A549 (cell line): Measurements from ENCODE around the gene ARHGAP26. TPM values are rescaled to one million over a fixed set of nuclear protein-coding genes. Genes with fewer than 3 reads are reported as not detected.

ENCODE experiments used
- ATAC-seq, 2 experiments: fragments of 200-7000 bp in 1 of 2; fragments of >200 bp in 1 of 2; cut with Nextera tagmentation in 1 of 2; cut with Tn5 transposase in 1 of 2; 3 replicates each; pipeline versions ENCODE4 v1.8.0 to v1.9.1; 2018 to 2020; ENCODE audit warnings: mild to moderate bottlenecking in 1 of 2, moderate library complexity in 1 of 2
- CTCF ChIA-PET: fragments of 300-600 bp; sonication (Branson Sonifier 250); formaldehyde crosslinking; extraction: SDS; loops from one replicate; lab custom pipeline; 2021; ENCODE audit warnings: antibody characterized with exemption, inconsistent platforms; lab: Yijun Ruan, JAX
- POLR2A ChIA-PET: fragments of 350-600 bp; formaldehyde crosslinking; extraction: SDS; loops from one replicate; lab custom pipeline; 2021; ENCODE audit warnings: antibody characterized with exemption, inconsistent platforms; lab: Yijun Ruan, JAX
- DNase-seq, 2 experiments: peaks; one replicate each; pipeline versions ENCODE4 v3.0.0 to v3.0.0-alpha.2; 2011 to 2016; ENCODE audit warnings: low read depth in 1 of 2, low spot score in 1 of 2
- FAIRE-seq: peaks from 2 replicates; lab custom pipeline; 2011; peaks lifted over from hg19 to GRCh38; lab: Jason Lieb, UNC
- H3K27ac ChIP-seq, 2 experiments: fragments of >200 bp; sonication (Bioruptor Twin); formaldehyde crosslinking; 3 replicates each; pipeline ENCODE4 v1.5.1; 2016 to 2017
- H3K4me1 ChIP-seq: fragments of >200 bp; sonication (Bioruptor Twin); formaldehyde crosslinking; 3 replicates; pipeline ENCODE4 v1.6.1; 2016
- H3K4me2 ChIP-seq: fragments of >200 bp; sonication (Bioruptor Twin); formaldehyde crosslinking; 3 replicates; pipeline ENCODE4 v1.6.1; 2016
- H3K4me3 ChIP-seq: fragments of >200 bp; sonication (Bioruptor Twin); formaldehyde crosslinking; 3 replicates; pipeline ENCODE4 v1.5.1; 2016
- H3K9me3 ChIP-seq: fragments of >200 bp; sonication (Bioruptor Twin); formaldehyde crosslinking; 3 replicates; pipeline ENCODE4 v1.6.1; 2016
- ATOH8 ChIP-seq: fragments of 250-450 bp; sonication (Bioruptor Pico); IDR thresholded peaks from 2 replicates; pipeline ENCODE4 v1.5.0; 2020; ENCODE audit warnings: low read depth, mild to moderate bottlenecking, moderate library complexity
- BCL3 ChIP-seq: fragments of >200 bp; sonication (Bioruptor Twin); formaldehyde crosslinking; IDR thresholded peaks from 3 replicates; pipeline ENCODE4 v1.6.1; 2016
- CBX2 ChIP-seq: fragments of 200-600 bp; sonication (generic); IDR thresholded peaks from 2 replicates; pipeline ENCODE4 v1.6.1; 2016; ENCODE audit warnings: low read depth, mild to moderate bottlenecking, borderline replicate concordance
- CEBPB ChIP-seq, 2 experiments: fragments of >200 bp in 1 of 2; sonication (Bioruptor Twin) in 1 of 2; formaldehyde crosslinking in 1 of 2; IDR thresholded peaks; 2 replicates each; pipeline ENCODE4 v1.6.1; 2012 to 2016
- CHD2 ChIP-seq: fragments of 150-350 bp; IDR thresholded peaks from 2 replicates; pipeline ENCODE4 v1.6.1; 2014; ENCODE audit warnings: low read length; ENCODE audit not compliant: partially characterized antibody
- CHD4 ChIP-seq: fragments of 200-600 bp; sonication (generic); IDR thresholded peaks from 2 replicates; pipeline ENCODE4 v1.6.1; 2016; ENCODE audit warnings: antibody characterized with exemption, mild to moderate bottlenecking, borderline replicate concordance
- E2F6 ChIP-seq: IDR thresholded peaks from 2 replicates; pipeline ENCODE4 v1.6.1; 2012; ENCODE audit warnings: low read depth, borderline replicate concordance
- EHF ChIP-seq: fragments of 250-450 bp; sonication (Bioruptor Pico); IDR thresholded peaks from 2 replicates; pipeline ENCODE4 v1.5.0; 2020; ENCODE audit warnings: mild to moderate bottlenecking
- EP300 ChIP-seq, 2 experiments: fragments of >200 bp; sonication (Bioruptor Twin); formaldehyde crosslinking; IDR thresholded peaks; 2 replicates in 1 of 2; 3 replicates in 1 of 2; pipeline ENCODE4 v1.6.1; 2016 to 2017
- ESRRA ChIP-seq: fragments of 150-350 bp; IDR thresholded peaks from 2 replicates; pipeline ENCODE4 v1.6.1; 2014; ENCODE audit warnings: mild to moderate bottlenecking, low read length, borderline replicate concordance
- FOSB ChIP-seq: fragments of 250-450 bp; sonication (Bioruptor Pico); IDR thresholded peaks from 2 replicates; pipeline ENCODE4 v1.5.0; 2020; ENCODE audit warnings: mild to moderate bottlenecking, moderate library complexity
- FOSL2 ChIP-seq, 2 experiments: fragments of 450-650 bp in 1 of 2; fragments of >200 bp in 1 of 2; sonication (Bioruptor Twin) in 1 of 2; formaldehyde crosslinking; IDR thresholded peaks; 2 replicates each; pipeline versions ENCODE4 v1.5.0 to v1.6.1; 2016 to 2020; ENCODE audit warnings: mild to moderate bottlenecking in 1 of 2, moderate library complexity in 1 of 2
- FOXS1 ChIP-seq: fragments of 250-450 bp; sonication (Bioruptor Pico); IDR thresholded peaks from 2 replicates; pipeline ENCODE4 v1.5.0; 2020; ENCODE audit warnings: mild to moderate bottlenecking, moderate library complexity
- HOXB13 ChIP-seq: fragments of 250-450 bp; sonication (Bioruptor Pico); IDR thresholded peaks from 2 replicates; pipeline ENCODE4 v1.5.0; 2020; ENCODE audit warnings: low read depth, mild to moderate bottlenecking, moderate library complexity
- HOXB5 ChIP-seq: fragments of 250-450 bp; sonication (Bioruptor Pico); IDR thresholded peaks from 2 replicates; pipeline ENCODE4 v1.5.0; 2020; ENCODE audit warnings: mild to moderate bottlenecking, moderate library complexity
- KDM5A ChIP-seq: fragments of 200-600 bp; sonication (generic); IDR thresholded peaks from 2 replicates; pipeline ENCODE4 v1.6.1; 2016; ENCODE audit warnings: antibody characterized with exemption, mild to moderate bottlenecking
- MAX ChIP-seq: IDR thresholded peaks from 2 replicates; pipeline ENCODE4 v1.6.1; 2012
- MAZ ChIP-seq: fragments of 150-350 bp; IDR thresholded peaks from 2 replicates; pipeline ENCODE4 v1.6.1; 2014; ENCODE audit warnings: antibody characterized with exemption, low read depth, low read length, borderline replicate concordance
- MYC ChIP-seq: IDR thresholded peaks from 2 replicates; pipeline ENCODE4 v1.6.1; 2012; ENCODE audit warnings: mild to moderate bottlenecking, inconsistent platforms, low read length, improper control_type of control experiment, borderline replicate concordance
- NFE2L2 ChIP-seq: fragments of 150-350 bp; conservative IDR thresholded peaks from 2 replicates; pipeline ENCODE4 v1.6.1; 2014; ENCODE audit warnings: low read length
- PHF8 ChIP-seq: fragments of 200-600 bp; sonication (generic); IDR thresholded peaks from 2 replicates; pipeline ENCODE4 v1.6.1; 2016; ENCODE audit warnings: low read depth, mild to moderate bottlenecking, antibody characterized with exemption, moderate library complexity, borderline replicate concordance
- POLR2AphosphoS2 ChIP-seq: conservative IDR thresholded peaks from 2 replicates; pipeline ENCODE4 v1.6.1; 2012; ENCODE audit warnings: low read length, improper control_type of control experiment, inconsistent platforms
- RAD21 ChIP-seq, 2 experiments: fragments of >200 bp in 1 of 2; sonication (Bioruptor Twin) in 1 of 2; formaldehyde crosslinking in 1 of 2; IDR thresholded peaks in 1 of 2; conservative IDR thresholded peaks in 1 of 2; 2 replicates in 1 of 2; 3 replicates in 1 of 2; pipeline ENCODE4 v1.6.1; 2012 to 2018; ENCODE audit warnings: inconsistent platforms in 1 of 2
- RARB ChIP-seq: fragments of 250-450 bp; sonication (Bioruptor Pico); IDR thresholded peaks from 2 replicates; pipeline ENCODE4 v1.8.0; 2021; ENCODE audit warnings: mild to moderate bottlenecking, moderate library complexity
- RNF2 ChIP-seq: fragments of 200-600 bp; sonication (generic); IDR thresholded peaks from 2 replicates; pipeline ENCODE4 v1.6.1; 2016; ENCODE audit warnings: low read depth, mild to moderate bottlenecking, antibody characterized with exemption, moderate library complexity, borderline replicate concordance
- SREBF2 ChIP-seq: fragments of 450-650 bp; IDR thresholded peaks from 2 replicates; pipeline ENCODE4 v1.6.1; 2014; ENCODE audit warnings: mild to moderate bottlenecking, moderate library complexity
- TFCP2L1 ChIP-seq: fragments of 250-450 bp; sonication (Bioruptor Pico); IDR thresholded peaks from 2 replicates; pipeline ENCODE4 v1.5.0; 2021; ENCODE audit warnings: mild to moderate bottlenecking
- TP53 ChIP-seq: fragments of 250-450 bp; sonication (Bioruptor Pico); IDR thresholded peaks from 2 replicates; pipeline ENCODE4 v1.5.0; 2021; ENCODE audit warnings: mild to moderate bottlenecking, moderate library complexity
- USF2 ChIP-seq: fragments of 450-650 bp; IDR thresholded peaks from 2 replicates; pipeline ENCODE4 v1.6.1; 2014; ENCODE audit warnings: antibody characterized with exemption
- ZC3H11A ChIP-seq: fragments of 450-650 bp; IDR thresholded peaks from 2 replicates; pipeline ENCODE4 v1.6.1; 2014; ENCODE audit warnings: antibody characterized with exemption, mild to moderate bottlenecking
- ZSCAN20 ChIP-seq: fragments of 250-450 bp; sonication (Bioruptor Pico); IDR thresholded peaks from 2 replicates; pipeline ENCODE4 v1.8.0; 2022; ENCODE audit warnings: mild to moderate bottlenecking, moderate library complexity
- WGBS: methylation state at CpG from one replicate; pipeline ENCODE4 v1.1.6; 2017; ENCODE audit errors: missing lambda C conversion rate; 5-methylcytosine and 5-hydroxymethylcytosine counted together
- polyA plus RNA-seq, 4 experiments: library from polyadenylated mRNA; depleted of rRNA in 3 of 4; stranded (reverse); fragments of >200 nt; fragmentation: RNase III in 1 of 4; extraction: RNeasy Plus Mini Kit Qiagen cat#74134 plus additional on column Dnase treatment in 1 of 4; gene quantifications; 2 replicates in 3 of 4; 3 replicates in 1 of 4; pipeline ENCODE4 v1.2.3, GENCODE V29; 2011 to 2017

ARHGAP26 gene
- polyA plus RNA-seq, 2 of the 4 experiments (the other 2 are of a cell fraction): 6.6 to 19.1 TPM

- peak; percentile 70 for TF ChIP-seq FOSL2 (IDR thresholded peaks at IDR 0.05)
- TF ChIP-seq FOSL2 (CRISPR knock-in tag; IDR thresholded peaks at IDR 0.05): peak; percentile 80
- TF ChIP-seq TFCP2L1 (CRISPR knock-in tag): no peak
- peak; percentile 32; the same call in 1 of the 2 replicates for TF ChIP-seq E2F6
These were observed 474.0 kb downstream of the ARHGAP26 start (continued) for GRCh38 chr5:143244000-143244736.

GRCh38 chr5:143244990-143245389, 474.8 kb downstream of the ARHGAP26 start:
- Histone ChIP-seq H3K4me1 (peaks cover 83% of the 10 kb centered on the region), H3K27ac (peak overlapping the region; percentile 88 to 92), H3K4me2 (peak overlapping the region; percentile 83), H3K4me3 (no peak overlapping the region; the same call in 2 of the 3 replicates), H3K9me3 (no peaks in the 10 kb centered on the region)
- WGBS: 91% methylated on average over 2 of the region's 2 CpGs
- ChIA-PET CTCF (interaction anchor here (0.8 to 1.6 kb wide), 3 partner anchors 23 to 67 kb away, joined by 3 read pairs; no protein-coding TSS in a partner anchor), POLR2A (interaction anchor here (2.1 kb wide), 1 partner anchor 159 kb away, joined by 9 read pairs; the partner anchor contains the start of gene NR3C1)
- no peak for ATAC-seq
- no peak for DNase-seq
- TF ChIP-seq ESRRA: no peak
- no peak for TF ChIP-seq RARB (CRISPR knock-in tag)
- TF ChIP-seq HOXB13: no peak
- TF ChIP-seq TP53 (CRISPR knock-in tag): no peak
- no peak for TF ChIP-seq NFE2L2
- TF ChIP-seq HOXB5: no peak
- TF ChIP-seq CEBPB (IDR thresholded peaks at IDR 0.05): no peak
- TF ChIP-seq FOSB: no peak
- TF ChIP-seq FOXS1: no peak
- TF ChIP-seq ZSCAN20: no peak
- TF ChIP-seq CHD4: no peak
- no peak for TF ChIP-seq RAD21 (conservative IDR thresholded peaks at IDR 0.05 in 1 of 2, IDR thresholded peaks at IDR 0.05 in 1 of 2)
- no peak for TF ChIP-seq CBX2
- TF ChIP-seq POLR2AphosphoS2: no peak
- no peak for TF ChIP-seq PHF8
- TF ChIP-seq USF2: no peak
- TF ChIP-seq MAX: no peak
- FAIRE-seq: no peak

GRCh38 chr5:143245929-143246561, 475.9 kb downstream of the ARHGAP26 start:
- H3K4me2 ChIP-seq: peak overlapping the region; percentile 83
- peak overlapping the region; percentile 88 to 92 for H3K27ac ChIP-seq
- no peak overlapping the region for H3K4me3 ChIP-seq
- peaks cover 75% of the 10 kb centered on the region for H3K4me1 ChIP-seq
- FAIRE-seq (no peak), ATAC-seq (peak; percentile 87 to 90), DNase-seq (peak; percentile 94 to 96)
- CTCF ChIA-PET: interaction anchor here (1.6 kb wide), 1 partner anchor 66 kb away, joined by 3 read pairs; no protein-coding TSS in a partner anchor
- no peaks in the 10 kb centered on the region for H3K9me3 ChIP-seq
- WGBS: 3% methylated on average over 11 of the region's 11 CpGs
- POLR2A ChIA-PET: interaction anchor here (2.1 kb wide), 1 partner anchor 158 kb away, joined by 9 read pairs; the partner anchor contains the start of gene NR3C1
- TF ChIP-seq EP300 (IDR thresholded peaks at IDR 0.05) (peak; percentile 73 to 92; a peak in 3 of 5 replicates), SREBF2 (no peak), HOXB5 (peak; percentile 31; the same call in 1 of the 2 replicates), NFE2L2 (no peak), ATOH8 (peak; percentile 85; the same call in 1 of the 2 replicates), HOXB13 (no peak), FOXS1 (no peak), POLR2AphosphoS2 (no peak), EHF (CRISPR knock-in tag) (no peak), RNF2 (no peak), MAZ (no peak), KDM5A (no peak), CEBPB (IDR thresholded peaks at IDR 0.05) (peak; percentile 22 to 85; a peak in 2 of 4 replicates), MYC (no peak), CHD2 (no peak), CHD4 (no peak), ZC3H11A (no peak), BCL3 (peak; percentile 90; the same call in 2 of the 3 replicates)
